ENCODE results near the gene CAPN2.

Gene CAPN2

GRCh38 chr1:223712194-223712849 lies at the start of gene CAPN2:
TSS of gene CAPN2 (plus strand) at chr1:223712539. CDS start at chr1:223712641, 102 bp downstream.
- DNase-seq (ENCODE audit: low read depth in 2 of 2): peak in 1 of 2 donors; percentile 41

GRCh38 chr1:223662943-223663342 lies 49.4 kb upstream of the CAPN2 start:
- DNase-seq (ENCODE audit: low read depth in 2 of 2): no peak

GRCh38 chr1:223664106-223664505 lies 48.2 kb upstream of the CAPN2 start:
- DNase-seq (ENCODE audit: low read depth in 2 of 2): no peak

GRCh38 chr1:223665592-223666312 lies 46.6 kb upstream of the CAPN2 start, which contains the start of gene CAPN8:
TSS of gene CAPN8 (minus strand) at chr1:223665701. CDS start at chr1:223665646, 55 bp downstream.
- DNase-seq (ENCODE audit: low read depth in 2 of 2): no peak

DNA sequence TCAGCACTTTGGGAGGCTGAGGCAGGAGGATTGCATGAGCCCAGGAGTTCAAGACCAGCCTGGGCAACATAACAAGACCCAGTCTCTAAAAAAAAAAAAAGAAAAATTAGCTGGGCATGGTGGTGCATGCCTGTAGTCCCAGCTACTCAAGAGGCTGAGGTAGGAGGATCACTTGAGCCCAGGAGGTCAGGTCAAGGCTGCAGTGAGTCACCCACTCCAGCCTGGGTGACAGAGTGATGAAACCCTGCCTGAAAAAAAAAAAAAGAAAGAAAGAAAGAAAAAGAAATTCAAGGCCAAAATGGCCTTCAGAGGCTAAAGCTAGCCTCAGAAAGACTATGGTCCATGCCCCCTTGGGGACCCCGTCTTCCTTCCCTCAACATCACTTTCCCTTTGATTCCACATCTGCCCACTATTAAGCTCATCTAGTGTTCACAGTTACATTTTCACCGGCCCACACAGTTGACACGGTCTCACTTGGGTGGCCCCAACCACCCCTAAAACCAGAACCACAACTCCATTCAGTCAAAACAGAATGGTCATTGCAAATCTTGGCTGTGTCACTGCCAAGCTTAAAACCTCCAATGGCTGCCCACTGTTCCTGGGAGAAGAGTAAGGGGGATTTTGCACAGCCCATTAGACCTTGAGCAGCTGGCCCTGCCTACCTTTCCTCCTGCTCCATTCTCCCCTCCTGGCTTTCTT lies 44.7 kb upstream of the CAPN2 start:
- DNase-seq (ENCODE audit: low read depth in 2 of 2): no peak

DNA sequence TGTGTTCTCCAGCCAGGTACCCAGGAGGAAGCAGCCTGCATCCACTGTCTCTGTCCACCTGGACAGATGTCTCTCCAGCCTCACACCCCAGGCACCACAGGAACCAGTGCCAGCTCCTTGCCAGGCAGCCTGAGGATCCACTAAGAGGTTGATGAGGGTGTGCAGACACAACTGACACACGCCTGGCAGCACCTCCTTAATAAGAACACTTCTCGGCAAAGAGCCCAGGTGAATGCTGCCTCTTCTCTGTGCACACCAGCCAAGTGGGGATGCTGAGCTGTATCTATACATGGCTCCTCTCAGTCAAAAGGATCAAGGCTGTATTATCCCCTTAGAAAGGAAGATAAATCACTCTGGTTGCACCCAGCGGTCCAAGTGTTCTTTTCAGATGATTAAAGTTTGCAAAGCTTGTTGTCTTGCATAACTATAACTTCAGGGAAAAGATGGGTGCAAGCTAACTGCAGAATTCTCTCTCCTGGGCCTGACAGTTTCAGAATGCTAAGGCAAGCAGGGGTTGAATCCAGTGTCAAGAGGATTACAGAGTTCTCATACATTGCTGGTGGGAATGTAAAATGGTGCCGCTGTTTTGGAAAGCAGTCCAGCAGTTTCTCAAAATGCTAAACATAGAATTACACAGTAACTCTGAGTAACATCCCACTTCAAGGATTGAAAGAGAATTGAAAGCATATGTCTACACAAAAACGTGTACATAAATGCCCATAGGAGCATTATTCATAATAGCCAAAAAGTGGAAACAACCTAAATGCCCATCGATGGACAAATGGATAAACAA lies 43.1 kb upstream of the CAPN2 start:
- no peak for DNase-seq (ENCODE audit: low read depth in 2 of 2)

DNA sequence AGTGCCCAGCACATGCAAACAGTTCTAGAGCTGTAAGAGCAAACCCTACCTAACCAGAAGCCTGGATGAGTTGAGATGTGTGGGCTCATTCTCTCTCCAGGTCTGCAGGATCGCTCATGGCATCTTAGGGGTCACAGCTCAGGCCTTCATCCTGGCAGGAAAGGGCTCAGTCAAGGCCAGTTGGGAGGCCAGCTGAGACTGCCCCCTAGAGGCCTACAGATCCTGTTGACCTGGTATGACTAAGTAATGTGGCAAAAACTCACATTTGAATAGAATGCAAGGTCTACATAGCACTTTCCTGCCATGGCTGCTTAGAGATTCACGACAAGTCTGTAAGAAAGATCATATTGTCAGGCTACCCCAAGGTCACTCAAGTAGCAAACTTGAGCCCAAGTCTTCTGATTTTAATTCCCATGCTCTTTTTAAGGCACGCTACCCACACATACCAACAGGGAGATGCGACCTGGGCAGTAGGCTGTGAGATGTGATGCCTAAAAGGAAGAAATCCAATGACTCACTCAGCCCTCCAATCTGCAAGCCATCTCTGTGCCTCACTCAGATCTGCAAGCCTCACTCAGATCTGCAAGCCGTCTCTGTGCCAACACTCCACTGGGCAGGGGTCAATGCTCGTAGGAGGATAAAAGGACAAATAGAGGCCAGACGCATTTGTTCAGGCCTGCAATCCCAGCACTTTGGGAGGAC lies 41.7 kb upstream of the CAPN2 start:
- DNase-seq (ENCODE audit: low read depth in 2 of 2): no peak

DNA sequence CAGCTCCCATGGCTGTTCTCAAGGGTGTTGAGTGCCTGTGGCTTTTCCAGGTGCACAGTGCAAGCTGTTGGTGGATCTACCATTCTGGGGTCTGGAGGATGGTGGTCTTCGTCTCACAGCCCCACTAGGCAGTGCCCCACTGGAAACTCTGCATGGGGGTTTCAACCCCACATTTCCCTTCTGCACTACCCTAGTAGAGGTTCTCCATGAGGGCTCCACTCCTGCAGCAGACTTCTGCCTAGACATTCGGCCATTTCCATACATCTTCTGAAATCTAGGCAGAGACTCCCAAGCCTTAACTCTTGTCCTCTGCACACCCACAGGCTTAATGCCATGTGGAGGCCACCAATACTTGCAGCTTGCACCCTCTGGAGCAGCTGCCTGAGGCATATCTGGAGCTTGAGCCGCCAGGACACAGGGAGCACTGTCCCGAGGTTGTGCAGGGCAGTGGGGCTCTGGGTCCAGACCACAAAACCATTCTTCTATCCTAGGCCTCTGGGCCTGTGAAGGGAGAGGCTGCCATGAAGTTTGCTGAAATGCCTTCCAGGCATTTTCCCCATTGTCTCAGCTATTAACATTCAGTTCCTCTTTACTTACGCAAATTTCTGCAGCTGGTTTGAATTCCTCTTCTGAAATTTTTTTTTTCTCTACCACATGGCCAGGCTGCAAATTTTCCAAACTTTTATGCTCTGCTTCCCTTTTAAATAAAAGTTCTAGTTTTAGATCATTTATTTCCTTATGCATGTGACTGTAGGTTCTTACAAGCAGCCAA lies 38.0 kb upstream of the CAPN2 start:
- DNase-seq (ENCODE audit: low read depth in 2 of 2): no peak

DNA sequence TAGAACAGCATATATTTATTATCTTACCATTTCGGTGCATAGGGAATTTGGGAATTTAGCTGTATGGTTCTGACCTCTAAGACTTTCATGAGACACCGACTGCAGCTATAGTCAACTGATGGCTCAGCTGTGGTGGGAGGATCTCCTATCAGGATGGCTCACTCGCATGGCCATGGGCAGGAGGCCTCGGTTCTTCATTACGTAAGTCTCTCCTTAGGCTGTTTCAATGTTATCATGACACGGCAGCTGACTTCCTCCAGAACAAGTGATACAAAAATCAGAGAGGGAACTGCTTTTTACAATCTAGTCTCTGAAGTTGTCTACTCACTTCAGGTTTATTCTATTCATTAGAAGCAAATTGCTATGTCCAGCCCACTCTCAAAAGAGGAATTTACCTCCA lies 33.5 kb upstream of the CAPN2 start:
- DNase-seq (ENCODE audit: low read depth in 2 of 2): no peak

GRCh38 chr1:223680188-223680587 lies 32.2 kb upstream of the CAPN2 start:
- DNase-seq (ENCODE audit: low read depth in 2 of 2): no peak

DNA sequence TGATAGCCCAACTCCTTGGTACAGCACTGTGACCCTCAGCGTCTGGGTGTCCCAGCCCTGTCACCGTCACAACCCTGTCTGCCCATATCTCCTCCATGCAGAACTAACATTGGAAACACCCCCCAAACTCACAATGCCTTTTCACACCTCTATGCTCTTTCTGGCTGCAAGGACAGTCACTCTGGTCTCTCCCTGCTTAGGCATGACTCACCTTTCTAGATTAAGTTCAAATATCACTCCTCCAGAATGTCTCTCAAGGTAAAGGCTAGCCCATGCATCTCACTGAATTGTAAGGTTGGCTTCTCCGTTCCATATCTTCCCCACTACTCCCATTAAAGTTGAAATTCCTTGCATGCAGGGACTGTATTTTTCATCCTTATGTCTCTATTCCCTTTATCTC lies 29.8 kb upstream of the CAPN2 start:
- DNase-seq (ENCODE audit: low read depth in 2 of 2): no peak

DNA sequence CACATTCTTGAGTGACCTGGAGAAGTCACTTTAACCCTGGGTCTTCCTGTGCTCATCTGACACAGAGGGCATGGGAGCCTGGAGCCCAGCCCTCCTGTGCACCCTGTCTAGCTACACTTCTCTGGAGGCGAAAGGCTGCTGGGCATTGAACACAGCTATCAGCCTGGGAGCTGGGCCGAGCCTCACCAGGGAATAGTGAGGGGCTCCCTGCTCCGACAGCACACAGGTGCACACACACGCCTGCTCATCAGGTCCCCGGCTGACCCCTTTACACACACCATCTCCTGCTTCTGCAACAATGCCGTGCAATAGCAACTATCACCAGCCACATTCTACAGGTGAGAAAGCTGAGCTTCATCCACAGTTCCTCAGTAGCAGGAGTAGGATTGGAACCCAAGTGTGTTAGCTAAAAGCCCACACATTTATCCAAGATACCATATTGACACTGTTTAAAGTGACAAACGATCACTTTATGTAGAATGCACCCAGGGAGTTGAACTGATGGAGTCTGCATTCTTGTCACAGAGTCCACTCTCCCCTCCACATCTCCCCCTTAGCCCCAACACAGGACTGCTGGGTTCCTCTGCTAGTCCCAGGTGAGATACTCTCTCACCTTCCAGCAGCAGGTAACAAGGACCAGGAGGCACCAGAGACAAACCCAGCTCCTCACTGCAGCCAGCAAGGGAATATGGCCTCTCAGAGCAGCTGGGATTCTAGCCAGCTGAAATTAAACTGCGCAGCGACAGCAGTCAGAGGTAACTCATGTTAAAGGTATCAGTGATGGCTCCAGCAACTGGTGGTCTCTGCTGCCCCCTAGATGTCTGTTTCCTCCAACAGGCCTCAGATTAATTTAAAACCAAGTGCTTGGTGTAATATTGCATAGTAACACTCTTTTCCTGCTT lies 28.5 kb upstream of the CAPN2 start:
- DNase-seq (ENCODE audit: low read depth in 2 of 2): peak in 1 of 2 donors; percentile 36

DNA sequence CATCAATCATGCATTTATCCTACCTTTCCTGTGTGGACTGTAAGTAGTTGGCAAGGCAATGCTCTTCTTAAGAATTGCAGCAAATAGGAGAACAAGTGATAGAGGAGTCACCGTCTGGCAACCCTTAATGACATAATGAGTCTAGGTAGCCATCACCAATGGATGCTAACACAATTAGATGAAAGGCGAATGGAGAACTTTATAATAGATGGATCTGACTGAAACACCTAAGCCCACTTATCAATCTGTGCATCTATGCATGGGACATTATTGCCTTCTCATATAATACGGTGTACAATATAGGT lies 27.9 kb upstream of the CAPN2 start:
- no peak for DNase-seq (ENCODE audit: low read depth in 2 of 2)

DNA sequence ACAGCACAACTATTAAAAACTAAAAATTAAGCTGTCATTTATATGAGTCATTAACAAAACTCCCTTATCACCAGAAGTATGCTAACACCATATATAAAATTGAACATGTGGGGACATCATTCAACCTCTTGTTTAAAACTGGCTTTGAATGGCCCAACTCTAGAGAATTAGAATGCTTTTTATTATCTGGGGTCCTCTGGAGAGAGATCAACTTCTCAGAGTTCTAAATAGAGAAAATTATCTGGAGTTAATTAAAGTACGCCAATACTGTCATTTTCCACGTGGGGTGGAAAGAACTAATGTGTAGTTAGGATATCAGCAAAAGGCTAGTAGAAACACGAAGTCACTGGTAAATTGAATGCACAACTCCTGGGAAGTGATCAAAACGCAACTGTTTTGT lies 21.2 kb upstream of the CAPN2 start:
- no peak for DNase-seq (ENCODE audit: low read depth in 2 of 2)

- DNase-seq (ENCODE audit: low read depth in 2 of 2): no peak
Observed at GRCh38 chr1:223695014-223695548, 17.3 kb upstream of the CAPN2 start.

DNA sequence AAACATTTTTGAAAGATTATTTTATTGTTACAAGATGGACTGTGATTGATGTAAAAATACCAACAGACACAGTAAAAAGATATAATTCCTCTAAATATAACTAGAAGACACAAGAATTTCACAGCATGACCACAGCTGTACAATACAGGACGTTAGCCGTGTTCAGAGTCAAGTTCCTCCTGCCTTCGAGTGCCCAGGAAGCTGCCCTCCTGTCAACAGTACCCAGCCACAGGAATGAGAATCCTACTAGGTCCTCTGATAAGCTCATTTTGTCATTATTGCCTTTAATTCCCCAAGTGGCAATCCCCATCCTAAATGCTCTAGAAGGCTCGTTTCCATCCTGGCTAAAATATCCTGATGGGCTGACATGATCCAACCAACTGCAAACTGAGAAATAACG lies 16.4 kb upstream of the CAPN2 start:
- no peak for DNase-seq (ENCODE audit: low read depth in 2 of 2)

DNA sequence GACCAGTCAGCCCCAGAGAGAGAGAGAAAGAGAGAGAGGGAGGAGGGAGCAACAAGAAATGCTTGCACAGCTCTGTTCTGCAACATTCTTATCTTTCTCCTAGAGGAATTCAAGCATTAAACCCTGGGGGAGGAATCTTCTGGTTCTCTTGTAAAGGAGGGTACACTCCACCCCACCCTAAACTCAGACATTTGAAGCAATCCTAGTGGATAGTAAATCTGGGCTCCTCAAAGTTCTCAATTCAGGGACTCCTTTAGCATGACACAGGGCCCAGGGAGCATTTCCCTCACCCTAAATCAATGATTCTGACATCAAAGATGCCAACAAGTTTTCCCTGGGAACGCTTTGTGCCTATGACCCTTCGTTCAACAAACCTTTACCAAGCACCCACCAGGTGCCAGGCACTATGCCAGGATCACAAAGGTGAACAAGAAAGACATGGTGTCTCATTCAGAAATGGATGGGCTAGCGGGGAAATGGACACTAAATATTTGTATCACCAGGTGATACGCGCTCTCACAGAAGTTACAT lies 11.9 kb upstream of the CAPN2 start:
- DNase-seq (ENCODE audit: low read depth in 2 of 2): no peak

DNA sequence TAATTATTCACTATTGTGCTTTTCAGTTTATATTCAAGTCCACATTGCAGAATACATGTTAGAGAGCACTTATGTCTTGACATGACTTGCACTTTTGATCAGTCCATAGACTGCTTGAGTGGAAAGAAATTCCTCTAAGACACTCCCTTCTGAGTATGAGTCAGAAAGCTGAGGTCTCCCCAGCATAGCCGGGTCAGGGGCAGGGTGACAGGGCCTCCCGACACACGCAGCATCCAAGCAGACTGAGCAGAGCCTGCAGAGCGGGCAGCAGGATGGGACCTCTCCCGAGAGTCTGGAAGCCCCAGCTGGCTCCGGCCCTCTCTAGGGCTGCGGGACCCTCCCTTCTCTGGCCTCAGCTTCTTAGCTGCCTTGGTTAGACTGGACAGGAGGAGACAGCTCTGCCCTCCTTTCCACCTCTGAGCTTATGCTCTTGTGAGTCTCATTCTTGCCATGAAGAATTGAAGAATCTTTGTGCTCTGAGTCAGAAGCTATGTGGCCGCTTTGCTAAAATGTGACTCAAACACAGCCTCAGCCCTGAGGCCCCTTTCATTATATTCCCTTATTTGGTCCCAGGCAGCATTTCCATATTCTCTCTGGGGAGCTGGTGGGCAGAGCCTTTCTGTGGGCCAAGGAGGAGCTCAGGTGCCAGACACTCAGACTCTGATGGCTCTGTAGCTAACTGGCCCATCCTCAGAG lies 11.2 kb upstream of the CAPN2 start:
- peak in 1 of 2 donors; percentile 24 for DNase-seq (ENCODE audit: low read depth in 2 of 2)
